HG03521 (cell line): ENCODE measurements around the gene GSPT1.
"Not testable (repeated sequence)": the region's sequence is repeated elsewhere in the genome, so short reads cannot be mapped to it uniquely, and the experiment has no call there.

Source experiments
- ATAC-seq: cut with Tn5 transposase; IDR thresholded peaks from one replicate; pipeline ENCODE4 v1.9.1; 2021; ENCODE audit warnings: mild to moderate bottlenecking, moderate library complexity; ENCODE audit not compliant: unreplicated experiment

GSPT1 gene

DNA sequence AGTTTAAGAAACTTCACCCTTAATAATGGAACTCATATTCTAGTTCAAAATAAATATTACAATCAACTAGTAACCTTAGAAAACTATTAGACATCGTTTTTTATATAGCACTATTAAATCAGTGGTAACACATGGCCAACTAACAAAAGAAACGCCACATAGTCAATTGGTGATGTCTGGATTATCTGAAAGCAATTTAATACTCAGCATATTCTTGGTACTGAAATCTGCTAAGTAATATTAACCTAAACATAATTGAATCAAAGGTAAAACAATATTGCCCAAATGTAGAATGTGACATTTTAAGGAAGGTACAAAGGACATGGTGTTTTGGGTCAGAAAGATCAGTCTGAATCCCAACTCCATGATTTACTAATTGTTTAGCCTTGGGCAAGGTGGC, 53.3 kb downstream of the GSPT1 start:
- ATAC-seq: no peak

- ATAC-seq: no peak
These were observed 58.6 kb downstream of the GSPT1 start for GRCh38 chr16:11857161-11857560.

DNA sequence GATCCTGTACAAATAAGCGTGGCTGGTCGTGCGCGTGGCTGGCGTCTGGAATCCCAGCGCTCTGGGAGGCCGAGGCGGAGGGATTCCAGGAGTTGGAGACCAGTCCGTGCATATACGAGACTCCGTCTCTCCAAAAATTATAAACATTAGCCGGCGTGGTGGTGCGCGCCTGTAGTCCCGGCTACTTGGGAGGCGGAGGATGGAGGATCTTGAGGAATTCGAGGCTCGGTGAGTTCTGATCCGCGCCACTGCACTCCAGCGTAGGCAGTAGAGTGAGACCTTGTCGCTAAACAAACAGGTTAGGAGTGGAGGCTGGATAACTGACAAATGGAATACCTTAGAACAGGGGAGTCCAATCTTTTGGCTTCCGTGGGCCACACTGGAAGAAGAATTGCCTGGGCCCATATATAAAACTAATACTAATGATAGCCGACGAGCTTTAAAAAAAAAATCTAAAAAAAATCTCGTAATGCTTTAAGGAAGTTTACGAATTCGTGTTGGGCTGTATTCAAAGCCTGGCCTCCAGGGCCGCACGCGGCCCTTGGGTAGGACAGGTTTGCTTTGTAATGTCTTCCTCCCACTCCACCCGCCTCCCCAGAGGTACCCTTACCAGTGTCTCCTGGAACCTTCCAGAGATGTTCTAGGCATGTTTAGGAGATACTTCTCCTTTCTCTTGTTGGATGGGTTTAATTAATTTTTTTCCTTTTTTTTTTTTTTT, 63.5 kb downstream of the GSPT1 start:
- no peak for ATAC-seq

DNA sequence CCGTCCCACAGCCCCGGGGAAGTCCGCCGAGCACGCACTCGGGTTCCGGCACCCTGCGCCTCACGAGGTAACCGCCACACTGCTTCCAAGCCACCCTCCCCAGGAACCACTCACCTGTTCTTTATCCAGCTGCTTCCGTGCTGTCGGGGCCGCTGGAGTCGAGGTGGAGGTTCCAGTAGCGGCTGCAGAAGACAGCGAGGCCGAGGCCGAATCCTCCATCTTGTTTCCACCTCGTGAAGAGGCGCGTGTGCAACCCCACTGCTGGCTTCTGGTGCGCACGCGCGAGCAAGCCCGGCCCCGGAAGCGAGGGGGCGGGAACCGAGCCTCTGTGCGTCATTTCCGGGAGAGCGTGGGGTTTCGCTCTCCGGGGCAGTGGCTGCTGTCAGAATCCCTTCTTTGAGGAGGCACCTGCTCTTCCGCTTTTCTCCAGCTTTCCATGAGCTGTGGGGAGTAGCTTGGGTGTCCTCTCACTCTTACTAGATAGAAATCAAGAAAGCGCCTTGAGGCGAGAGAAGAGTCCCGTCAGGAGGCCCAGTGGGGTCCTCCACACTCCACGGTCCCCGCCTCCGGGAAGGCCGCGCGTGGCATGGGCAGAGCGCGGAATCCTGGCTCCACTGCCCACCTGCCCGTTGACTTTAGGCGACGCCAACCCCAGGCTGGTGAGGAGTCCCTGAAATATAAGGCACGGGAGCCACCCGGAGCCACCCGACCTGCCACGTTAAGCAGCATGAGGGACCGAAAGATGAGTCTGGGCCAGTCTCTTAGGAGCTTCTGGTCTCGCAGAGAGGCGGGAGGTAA, 64.3 kb downstream of the GSPT1 start, which contains the start of gene RSL1D1:
Gene RSL1D1 (minus strand): TSS at position 249 of the 798 bp plus-strand sequence. CDS start 30 bp downstream, at position 219.
- peak; percentile 87 for ATAC-seq

- no peak for ATAC-seq
These were observed 66.9 kb downstream of the GSPT1 start for GRCh38 chr16:11848842-11849241.

- ATAC-seq: no peak
These were observed 71.3 kb downstream of the GSPT1 start for GRCh38 chr16:11844499-11844898.

- ATAC-seq: no peak
These were observed 71.9 kb downstream of the GSPT1 start for GRCh38 chr16:11843861-11844260.

GRCh38 chr16:11843206-11843605, 72.5 kb downstream of the GSPT1 start:
- ATAC-seq: no peak

- no peak for ATAC-seq
These were observed 74.7 kb downstream of the GSPT1 start for GRCh38 chr16:11841026-11841425.

DNA sequence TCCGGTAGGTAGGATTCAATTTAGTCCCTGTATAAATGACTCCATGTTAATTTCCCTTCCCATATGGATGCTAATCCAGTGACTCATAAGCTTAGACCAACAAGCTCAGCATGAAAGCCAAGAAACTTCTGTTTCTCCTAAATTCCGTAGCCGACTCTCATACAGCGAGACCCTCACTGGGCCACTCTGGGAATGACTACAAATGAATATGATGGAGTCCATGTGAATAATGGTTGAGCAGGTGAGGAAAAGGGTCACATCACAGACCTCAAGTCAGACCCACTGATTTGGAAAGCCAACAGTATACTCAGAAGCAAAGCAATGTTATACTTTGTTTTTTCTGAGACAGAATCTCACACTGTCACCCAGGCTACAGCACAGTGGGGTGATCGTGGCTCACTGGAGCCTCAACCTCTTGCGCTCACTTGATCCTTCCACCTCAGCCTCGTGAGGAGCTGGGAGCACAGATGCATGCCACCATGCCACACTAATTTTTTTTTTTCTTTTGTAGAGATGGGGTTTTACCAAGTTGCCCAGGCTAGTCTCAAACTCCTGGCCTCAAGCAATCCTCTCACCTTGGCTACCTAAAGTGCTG, 79.0 kb downstream of the GSPT1 start:
- ATAC-seq: no peak

DNA sequence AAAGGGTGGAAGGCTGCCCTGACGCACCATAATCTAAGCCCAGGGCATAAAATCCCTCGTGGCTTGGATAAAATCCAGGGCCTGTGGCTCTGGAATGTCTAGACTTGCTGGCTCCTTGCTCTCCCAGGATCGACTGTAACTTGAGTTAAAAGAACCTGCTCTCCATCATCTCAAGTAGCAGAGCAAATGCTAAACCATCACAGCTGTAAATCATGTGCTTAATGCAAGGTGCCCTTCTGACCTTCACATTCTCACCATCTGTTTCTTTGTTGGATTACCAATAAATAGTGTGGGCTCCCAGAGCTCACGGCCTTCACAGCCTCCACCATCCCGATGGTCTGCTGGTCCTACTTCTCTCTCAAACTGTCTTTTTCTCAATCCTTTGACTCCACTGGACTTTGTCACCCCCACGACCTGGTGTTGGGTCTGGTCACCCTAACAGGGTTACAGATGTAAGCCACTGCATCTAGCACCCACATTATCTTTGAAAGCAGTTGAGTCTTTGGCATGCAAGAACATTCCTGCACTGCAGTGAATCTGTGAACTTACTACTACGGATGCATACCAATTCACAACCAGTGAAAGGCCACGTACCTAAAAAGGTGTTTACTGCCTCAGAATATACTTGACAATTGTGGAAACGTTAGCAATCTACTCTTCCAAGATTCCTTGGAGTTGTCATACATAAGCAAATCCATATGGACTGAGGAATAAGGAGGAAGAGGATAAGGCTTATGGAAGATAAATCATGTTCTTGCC, 79.7 kb downstream of the GSPT1 start:
- no peak for ATAC-seq

GRCh38 chr16:11835309-11835708, 80.4 kb downstream of the GSPT1 start:
- no peak for ATAC-seq

GRCh38 chr16:11833951-11834695, 81.6 kb downstream of the GSPT1 start:
- ATAC-seq: no peak

DNA sequence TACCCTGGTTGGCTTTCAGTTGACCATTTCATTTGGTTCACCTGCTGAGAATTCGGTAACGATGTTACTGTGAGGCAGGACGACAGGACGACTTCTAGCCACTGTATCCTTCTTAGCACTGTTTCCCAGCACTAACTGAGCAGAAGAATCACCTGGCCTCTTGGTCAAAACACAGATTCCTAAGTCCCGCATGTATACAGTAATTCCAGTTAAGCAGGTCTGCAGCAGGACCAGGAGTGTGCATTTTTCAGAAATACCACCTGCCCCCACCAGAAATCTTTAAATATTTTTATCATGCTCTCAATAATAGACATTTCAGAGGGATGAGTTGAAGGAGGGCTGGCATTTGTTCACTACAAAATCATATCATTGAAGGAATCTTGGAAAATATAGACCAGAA, 87.1 kb downstream of the GSPT1 start:
- ATAC-seq: no peak

- not testable (repeated sequence) for ATAC-seq
These were observed 90.1 kb downstream of the GSPT1 start for GRCh38 chr16:11825520-11826165.

DNA sequence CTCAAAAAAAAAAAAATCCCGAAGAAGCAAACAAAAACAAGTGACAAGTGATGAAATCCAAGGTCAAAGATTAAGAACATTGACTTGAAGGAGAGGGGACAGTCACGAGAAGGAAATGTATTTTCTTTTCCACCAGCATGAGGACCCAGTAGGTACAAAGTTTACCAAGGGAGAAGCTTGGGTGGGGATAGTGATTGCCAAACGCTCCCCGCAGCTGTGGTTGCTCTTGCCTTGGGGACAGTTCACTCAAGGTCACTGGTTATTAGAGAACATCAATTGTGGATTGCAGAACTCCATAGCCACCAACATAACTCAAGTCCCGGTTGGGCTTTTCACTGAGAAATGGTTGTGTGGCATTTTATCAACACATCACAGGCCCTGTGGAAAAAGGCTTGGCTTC, 91.4 kb downstream of the GSPT1 start:
- ATAC-seq: no peak

- ATAC-seq: not testable (repeated sequence)
These were observed 92.1 kb downstream of the GSPT1 start for GRCh38 chr16:11823645-11824044.

GRCh38 chr16:11819798-11820197, 96.0 kb downstream of the GSPT1 start:
- ATAC-seq: no peak

GRCh38 chr16:11818970-11819369, 96.8 kb downstream of the GSPT1 start:
- ATAC-seq: not testable (repeated sequence)
